BLaER1 (cell line): ENCODE data around the gene SFT2D1.
"Not testable (repeated sequence)": the region's sequence is repeated elsewhere in the genome, so short reads cannot be mapped to it uniquely, and the experiment has no call there.

ENCODE experiments used
- H3K27ac ChIP-seq: shearing (Covaris generic); formaldehyde crosslinking; 2 replicates; pipeline ENCODE4 v1.8.1; 2022
- H3K27me3 ChIP-seq: shearing (Covaris generic); formaldehyde crosslinking; 2 replicates; pipeline ENCODE4 v1.8.1; 2022
- H3K36me3 ChIP-seq: shearing (Covaris generic); formaldehyde crosslinking; 2 replicates; pipeline ENCODE4 v1.8.1; 2022
- H3K4me1 ChIP-seq: shearing (Covaris generic); formaldehyde crosslinking; 2 replicates; pipeline ENCODE4 v1.8.1; 2022
- H3K4me2 ChIP-seq: shearing (Covaris generic); formaldehyde crosslinking; 2 replicates; pipeline ENCODE4 v1.8.1; 2022
- H3K4me3 ChIP-seq: shearing (Covaris generic); formaldehyde crosslinking; 2 replicates; pipeline ENCODE4 v1.8.1; 2022
- H3K9ac ChIP-seq: shearing (Covaris generic); formaldehyde crosslinking; 2 replicates; pipeline ENCODE4 v1.8.1; 2022
- H3K9me3 ChIP-seq: shearing (Covaris generic); formaldehyde crosslinking; 2 replicates; pipeline ENCODE4 v1.8.1; 2022
- H4K20me1 ChIP-seq: shearing (Covaris generic); formaldehyde crosslinking; 2 replicates; pipeline ENCODE4 v1.8.1; 2022
- Cebpa-rat ChIP-seq: shearing (Covaris generic); IDR thresholded peaks from 2 replicates; pipeline ENCODE4 v1.8.1; 2022

The SFT2D1 gene

DNA sequence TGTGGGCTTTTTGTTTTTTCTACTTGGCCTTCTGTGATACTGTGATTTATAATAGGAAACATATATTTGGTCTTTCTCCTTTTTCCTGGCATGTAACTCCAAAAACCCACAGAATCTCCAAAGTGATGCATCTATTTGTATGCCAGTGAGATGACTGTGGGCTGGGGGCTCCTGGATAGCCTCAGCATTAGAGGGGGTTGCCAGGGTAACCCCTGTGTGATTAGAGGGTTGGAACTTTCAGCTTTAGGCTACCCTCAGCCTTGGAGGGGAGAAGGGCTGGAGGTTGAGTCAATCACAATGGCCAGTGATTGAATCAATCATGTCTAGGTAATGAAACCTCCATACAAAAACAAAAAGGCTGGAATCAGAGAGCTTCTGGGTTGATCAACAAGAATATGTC, 10.6 kb upstream of the SFT2D1 start:
- Histone ChIP-seq H3K27me3 (no peaks in the 10 kb centered on the region), H4K20me1 (no peaks in the 10 kb centered on the region), H3K4me3 (no peak overlapping the region), H3K9ac (no peak overlapping the region), H3K4me2 (no peak overlapping the region), H3K27ac (no peak overlapping the region), H3K4me1 (no peaks in the 10 kb centered on the region), H3K9me3 (peaks cover 26% of the 10 kb centered on the region), H3K36me3 (no peaks in the 10 kb centered on the region)
- no peak for TF ChIP-seq Cebpa-rat

DNA sequence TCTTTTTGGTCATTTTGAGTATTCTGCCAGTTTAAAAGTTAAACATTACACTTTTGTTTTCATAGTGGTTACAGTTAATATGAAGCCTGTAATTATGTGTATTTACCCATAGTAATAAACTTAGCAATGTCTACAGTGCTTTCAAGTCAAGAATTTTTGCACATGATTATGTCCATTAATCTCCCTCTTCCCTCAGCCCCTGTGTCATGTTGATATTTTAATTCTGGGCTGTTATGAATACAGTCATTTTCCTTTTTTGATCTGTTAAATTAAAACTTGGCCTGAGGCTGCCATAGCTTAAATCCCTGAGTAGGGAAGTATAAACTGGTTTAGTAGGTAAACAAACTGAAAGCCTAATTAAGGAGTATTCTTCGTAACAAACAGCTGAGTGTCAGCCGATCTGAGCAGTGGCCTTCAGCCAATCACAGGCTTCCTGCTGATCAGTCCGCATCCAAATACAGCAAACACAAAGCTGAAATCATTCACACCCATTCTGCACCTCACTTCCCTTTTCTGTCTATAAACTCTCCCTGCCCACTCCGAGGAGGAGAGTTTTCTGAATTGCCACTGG, 9.5 kb upstream of the SFT2D1 start:
- TF ChIP-seq Cebpa-rat = no peak
- no peak overlapping the region for H3K27ac ChIP-seq
- H3K4me2 ChIP-seq = no peak overlapping the region
- no peaks in the 10 kb centered on the region for H3K4me1 ChIP-seq
- no peaks in the 10 kb centered on the region for H3K27me3 ChIP-seq
- no peak overlapping the region for H3K9ac ChIP-seq
- H3K36me3 ChIP-seq = no peaks in the 10 kb centered on the region
- no peak overlapping the region for H3K4me3 ChIP-seq
- no peaks in the 10 kb centered on the region for H4K20me1 ChIP-seq
- peaks cover 26% of the 10 kb centered on the region for H3K9me3 ChIP-seq

DNA sequence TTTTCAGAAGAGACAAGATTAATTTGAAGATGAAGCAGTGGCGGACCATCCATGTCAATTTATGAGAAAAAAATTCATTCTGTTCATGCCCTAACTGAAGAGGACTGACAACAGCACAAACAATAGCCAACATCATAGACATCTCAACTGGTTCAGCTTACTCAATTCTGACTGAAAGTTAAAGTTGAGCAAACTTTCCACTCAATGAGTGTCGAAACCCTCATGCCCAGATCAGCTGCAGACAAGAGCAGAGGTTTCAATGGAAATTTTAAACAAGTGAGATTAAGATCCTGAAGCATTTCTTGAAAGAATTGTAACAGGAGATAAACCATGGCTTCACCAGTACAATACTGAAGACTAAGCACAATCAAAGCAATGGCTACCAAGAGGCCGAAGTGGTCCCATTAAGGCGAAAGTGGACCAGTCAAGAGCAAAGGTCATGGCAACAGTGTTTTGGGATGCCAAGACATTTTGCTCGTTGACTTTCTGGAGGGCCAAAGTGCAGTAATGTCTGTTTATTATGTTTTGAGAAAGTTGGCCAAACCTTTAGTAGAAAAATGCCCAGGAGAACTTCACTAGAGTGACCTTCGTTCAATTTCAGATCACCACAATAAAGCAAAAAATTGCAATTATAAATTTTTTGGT, 6.1 kb upstream of the SFT2D1 start:
- Histone ChIP-seq H3K4me1 (peaks cover 8% of the 10 kb centered on the region), H3K36me3 (no peaks in the 10 kb centered on the region)
- TF ChIP-seq Cebpa-rat = no peak

DNA sequence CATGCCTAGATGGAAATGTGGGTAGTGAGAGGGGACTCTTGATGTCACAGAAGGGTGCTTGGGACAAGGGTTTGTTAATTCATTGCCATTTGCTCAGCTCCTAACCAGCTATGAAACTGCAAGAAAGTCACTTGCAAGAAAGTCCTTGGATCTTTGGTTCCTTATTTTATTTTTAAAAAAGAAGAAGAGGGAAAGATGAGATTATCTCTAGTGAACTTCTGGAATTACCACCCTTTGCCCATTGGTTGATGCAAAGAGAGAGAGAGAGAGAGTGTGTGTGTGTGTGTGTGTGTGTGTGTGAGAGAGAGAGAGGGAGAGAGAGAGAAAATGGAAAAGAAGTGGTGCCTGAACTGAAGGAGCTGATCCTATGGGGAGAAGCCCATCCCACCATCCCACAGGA, 4.6 kb upstream of the SFT2D1 start:
- H3K9me3 ChIP-seq = peaks cover 26% of the 10 kb centered on the region
- H3K4me2 ChIP-seq = no peak overlapping the region
- no peaks in the 10 kb centered on the region for H3K27me3 ChIP-seq
- TF ChIP-seq Cebpa-rat = no peak
- H3K4me3 ChIP-seq = no peak overlapping the region
- no peaks in the 10 kb centered on the region for H3K36me3 ChIP-seq
- no peaks in the 10 kb centered on the region for H4K20me1 ChIP-seq
- peaks cover 14% of the 10 kb centered on the region for H3K4me1 ChIP-seq
- H3K9ac ChIP-seq = no peak overlapping the region
- no peak overlapping the region for H3K27ac ChIP-seq

More for the DNA sequence above, 6.1 kb upstream of the SFT2D1 start:
- peaks cover 26% of the 10 kb centered on the region for H3K9me3 ChIP-seq
- H3K9ac ChIP-seq = no peak overlapping the region
- H3K27ac ChIP-seq = no peak overlapping the region
- no peaks in the 10 kb centered on the region for H3K27me3 ChIP-seq
- H3K4me3 ChIP-seq = no peak overlapping the region
- no peak overlapping the region for H3K4me2 ChIP-seq
- H4K20me1 ChIP-seq = no peaks in the 10 kb centered on the region

DNA sequence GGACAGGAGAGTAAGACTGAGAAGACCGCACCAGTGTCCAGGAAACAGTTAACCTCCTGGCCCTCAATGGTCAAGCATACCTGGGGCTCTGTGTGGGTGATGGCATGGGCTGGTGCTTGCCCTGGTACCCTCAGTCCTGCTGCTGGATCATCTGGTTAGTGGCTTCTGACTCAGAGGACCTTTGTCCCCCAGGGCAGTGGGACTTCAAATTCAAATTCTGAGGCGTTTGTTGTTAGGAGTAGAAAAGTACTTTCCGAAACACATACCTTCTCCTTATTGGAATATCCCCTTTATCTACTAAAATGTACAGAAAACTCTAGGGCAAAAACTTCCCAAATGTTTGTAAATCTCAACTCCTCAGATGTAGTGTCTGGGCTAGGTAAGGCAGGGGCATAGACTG, 4.1 kb upstream of the SFT2D1 start:
- Histone ChIP-seq H3K9me3 (peaks cover 26% of the 10 kb centered on the region), H3K4me1 (peaks cover 14% of the 10 kb centered on the region), H3K27ac (no peak overlapping the region), H3K4me3 (no peak overlapping the region), H3K27me3 (no peaks in the 10 kb centered on the region), H3K36me3 (no peaks in the 10 kb centered on the region), H4K20me1 (0 out of 2 replicates have a peak, but pooled peaks cover under 1% of the 10 kb centered on the region), H3K9ac (no peak overlapping the region), H3K4me2 (no peak overlapping the region)
- TF ChIP-seq Cebpa-rat = no peak

DNA sequence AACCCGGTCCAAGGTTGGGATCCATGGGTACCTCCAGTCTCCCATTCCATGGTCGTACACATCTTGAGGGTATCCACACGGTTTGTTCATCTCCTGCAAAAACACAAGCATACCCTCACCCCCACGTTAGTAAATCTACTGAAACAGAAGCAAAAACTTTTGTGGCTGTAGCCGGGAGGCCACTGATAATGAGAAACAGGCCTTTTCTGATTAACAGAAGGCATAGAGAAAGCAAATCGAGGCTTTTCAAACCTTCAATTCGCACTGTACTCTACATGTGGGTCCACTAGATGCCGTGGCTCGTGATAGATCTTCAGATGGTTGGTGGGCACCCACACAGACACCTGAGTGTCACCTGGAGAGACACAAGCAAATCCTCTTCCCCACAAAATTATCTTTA, 3.3 kb upstream of the SFT2D1 start:
- H3K4me1 ChIP-seq = peaks cover 22% of the 10 kb centered on the region
- peaks cover 22% of the 10 kb centered on the region for H3K9me3 ChIP-seq
- not testable (repeated sequence) for H4K20me1 ChIP-seq, H3K36me3 ChIP-seq, H3K4me3 ChIP-seq, H3K27ac ChIP-seq, H3K4me2 ChIP-seq, H3K27me3 ChIP-seq, H3K9ac ChIP-seq

DNA sequence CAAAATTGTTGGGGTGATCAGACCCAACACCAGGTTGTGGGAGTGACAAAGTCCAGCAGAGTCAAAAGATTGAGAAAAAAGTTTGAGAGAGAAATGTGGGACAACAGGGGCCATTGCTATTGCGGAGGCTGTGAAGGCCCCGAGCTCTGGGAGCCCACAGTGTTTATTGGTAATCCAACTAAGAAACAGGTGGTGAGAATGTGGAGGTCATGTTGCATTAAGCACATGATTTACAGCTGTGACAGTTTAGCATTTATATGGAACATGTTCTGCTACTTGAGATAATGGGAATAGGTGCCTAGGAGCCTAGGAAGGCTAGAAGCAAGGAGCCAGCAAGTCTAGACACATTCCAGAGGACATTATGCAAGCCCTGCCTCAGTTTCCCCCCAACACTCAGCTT, 2.6 kb upstream of the SFT2D1 start:
- peaks cover 29% of the 10 kb centered on the region for H3K4me1 ChIP-seq

DNA sequence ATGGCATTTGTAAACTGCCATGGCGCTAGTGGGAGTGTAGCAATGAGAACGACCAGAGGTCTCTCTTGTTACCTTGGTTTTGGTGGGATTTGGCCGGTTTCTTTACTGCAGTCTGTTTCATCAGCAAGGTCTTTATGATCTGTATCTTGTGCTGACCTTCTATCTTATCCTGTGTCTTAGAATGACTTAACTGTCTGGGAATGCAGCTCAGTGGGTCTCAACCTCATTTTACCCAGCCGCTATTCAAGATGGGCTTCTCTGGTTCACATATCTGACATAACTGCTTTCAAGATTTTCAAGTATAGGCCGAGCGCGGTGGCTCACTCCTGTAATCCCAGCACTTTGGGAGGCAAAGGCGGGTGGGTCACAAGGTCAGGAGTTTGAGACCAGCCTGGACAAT, 1.9 kb upstream of the SFT2D1 start:
- H3K4me2 ChIP-seq = peak overlapping the region; percentile 87
- no peak overlapping the region for H3K9ac ChIP-seq
- TF ChIP-seq Cebpa-rat = no peak
- H4K20me1 ChIP-seq = peaks cover 22% of the 10 kb centered on the region
- H3K4me3 ChIP-seq = no peak overlapping the region
- peaks cover 7% of the 10 kb centered on the region for H3K9me3 ChIP-seq
- peaks cover 9% of the 10 kb centered on the region; the same call in 1 of the 2 replicates for H3K36me3 ChIP-seq
- H3K27me3 ChIP-seq = no peaks in the 10 kb centered on the region
- H3K4me1 ChIP-seq = peaks cover 36% of the 10 kb centered on the region
- no peak overlapping the region for H3K27ac ChIP-seq

More for the DNA sequence above, 2.6 kb upstream of the SFT2D1 start:
- Histone ChIP-seq H3K9me3 (peaks cover 14% of the 10 kb centered on the region), H4K20me1 (peaks cover 16% of the 10 kb centered on the region)
- H3K27me3 ChIP-seq, H3K4me2 ChIP-seq, H3K36me3 ChIP-seq, H3K27ac ChIP-seq, H3K9ac ChIP-seq, H3K4me3 ChIP-seq: not testable (repeated sequence)

DNA sequence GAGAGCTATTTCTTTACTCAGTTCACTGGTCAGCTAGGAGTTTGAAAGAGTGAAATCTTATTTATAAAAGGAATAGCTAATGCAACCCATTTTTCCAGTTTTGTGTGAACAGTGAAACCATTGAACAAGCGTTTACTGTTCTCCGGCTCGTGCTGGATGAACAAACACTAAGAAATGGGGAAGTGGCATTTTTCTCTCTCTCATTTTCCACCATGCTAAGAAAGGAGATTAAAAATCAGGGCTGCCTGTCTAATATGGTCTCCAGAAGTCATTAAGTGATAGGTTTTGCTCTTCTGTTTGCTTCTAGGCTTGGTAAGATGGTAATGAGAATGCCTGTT, 774 bp upstream of the SFT2D1 start:
- no peaks in the 10 kb centered on the region for H3K27me3 ChIP-seq
- peaks cover 19% of the 10 kb centered on the region for H3K36me3 ChIP-seq
- peaks cover 47% of the 10 kb centered on the region for H3K4me1 ChIP-seq
- H4K20me1 ChIP-seq = peaks cover 34% of the 10 kb centered on the region
- no peak for TF ChIP-seq Cebpa-rat
- peak overlapping the region; percentile 98 for H3K27ac ChIP-seq
- no peaks in the 10 kb centered on the region for H3K9me3 ChIP-seq
- H3K4me2 ChIP-seq = peak overlapping the region; percentile 87
- peak overlapping the region; percentile 88 for H3K4me3 ChIP-seq
- peak overlapping the region; percentile 97 for H3K9ac ChIP-seq

DNA sequence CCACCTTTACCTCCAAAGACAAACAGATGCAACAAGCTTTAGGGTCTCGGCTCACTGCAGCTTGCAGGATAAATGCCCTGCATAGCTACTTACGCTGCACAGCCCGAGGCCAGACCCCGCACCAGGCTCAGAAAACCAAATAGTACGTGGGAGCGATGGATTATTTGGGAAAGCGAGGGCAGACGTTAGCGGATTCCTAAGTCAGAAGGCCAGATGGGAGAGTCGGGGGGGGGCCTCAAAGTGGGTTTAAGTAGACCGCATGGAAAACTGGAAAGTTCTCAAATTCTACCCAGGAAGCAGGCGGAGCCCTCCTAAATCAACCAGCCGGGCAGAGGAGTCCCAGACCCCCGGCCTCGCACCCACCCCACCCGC, 382 bp downstream of the SFT2D1 start:
- Histone ChIP-seq H4K20me1 (peaks cover 45% of the 10 kb centered on the region), H3K9me3 (no peaks in the 10 kb centered on the region), H3K27me3 (no peaks in the 10 kb centered on the region), H3K36me3 (peaks cover 30% of the 10 kb centered on the region), H3K4me1 (peaks cover 59% of the 10 kb centered on the region), H3K27ac (peak overlapping the region; percentile 98), H3K4me3 (peak overlapping the region; percentile 88), H3K9ac (peak overlapping the region; percentile 97), H3K4me2 (peak overlapping the region; percentile 87)
- no peak for TF ChIP-seq Cebpa-rat

DNA sequence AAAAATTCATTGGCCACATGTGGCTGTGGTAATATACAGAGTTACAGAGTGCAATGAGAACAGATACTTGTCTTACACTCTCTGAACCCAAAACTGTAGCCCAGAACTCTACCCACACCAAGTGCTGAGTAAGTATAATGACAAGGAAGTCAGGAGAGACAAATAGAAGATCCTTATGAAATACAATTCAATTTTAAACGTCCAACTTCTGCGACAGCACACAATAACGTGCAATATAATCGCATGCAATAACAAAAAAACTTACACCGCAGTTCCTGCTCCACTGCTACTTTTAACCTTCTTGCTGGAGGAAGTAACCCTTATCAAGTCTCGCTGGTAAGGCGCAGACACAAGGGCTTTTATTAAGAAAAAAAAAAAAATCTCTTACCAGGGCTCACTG, 881 bp downstream of the SFT2D1 start:
- TF ChIP-seq Cebpa-rat = no peak
- H3K4me3 ChIP-seq = peak overlapping the region; percentile 88
- peak overlapping the region; percentile 98 for H3K27ac ChIP-seq
- H3K36me3 ChIP-seq = peaks cover 35% of the 10 kb centered on the region
- H3K9me3 ChIP-seq = no peaks in the 10 kb centered on the region
- peak overlapping the region; percentile 87 for H3K4me2 ChIP-seq
- peaks cover 64% of the 10 kb centered on the region for H3K4me1 ChIP-seq
- H4K20me1 ChIP-seq = peaks cover 50% of the 10 kb centered on the region
- H3K27me3 ChIP-seq = no peaks in the 10 kb centered on the region
- H3K9ac ChIP-seq = peak overlapping the region; percentile 97
